GM18507 (cell line): Measurements from ENCODE around the gene TMEM9.

Experiments
- DNase-seq: peaks from one replicate; pipeline ENCODE4 v3.0.0; 2011; ENCODE audit warnings: low read depth; ENCODE audit not compliant: insufficient read length; ENCODE audit errors: extremely low spot score
- FAIRE-seq: peaks from 2 replicates; lab custom pipeline; 2011; peaks lifted over from hg19 to GRCh38; lab: Jason Lieb, UNC

The TMEM9 gene

DNA sequence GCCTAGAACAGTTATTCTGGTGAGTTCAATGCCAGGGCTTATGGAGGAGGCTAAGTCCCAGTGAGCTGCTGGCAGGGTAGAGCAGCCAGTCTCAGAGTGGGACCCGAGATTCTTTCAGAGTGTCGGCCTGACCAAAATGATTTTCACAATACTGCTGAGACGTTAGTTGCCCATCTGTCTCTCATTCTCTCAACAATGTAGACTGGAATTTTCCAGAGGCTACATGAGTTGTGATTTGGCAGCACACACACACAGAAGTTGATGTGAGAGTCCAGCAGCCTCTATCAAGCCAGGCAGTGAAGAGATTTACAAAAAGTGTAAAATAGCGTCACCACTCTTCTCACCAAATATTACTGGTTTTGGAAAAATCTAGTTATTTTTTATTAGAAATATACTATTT is 63.7 kb downstream of the TMEM9 start:
- no peak for DNase-seq
- no peak for FAIRE-seq

DNA sequence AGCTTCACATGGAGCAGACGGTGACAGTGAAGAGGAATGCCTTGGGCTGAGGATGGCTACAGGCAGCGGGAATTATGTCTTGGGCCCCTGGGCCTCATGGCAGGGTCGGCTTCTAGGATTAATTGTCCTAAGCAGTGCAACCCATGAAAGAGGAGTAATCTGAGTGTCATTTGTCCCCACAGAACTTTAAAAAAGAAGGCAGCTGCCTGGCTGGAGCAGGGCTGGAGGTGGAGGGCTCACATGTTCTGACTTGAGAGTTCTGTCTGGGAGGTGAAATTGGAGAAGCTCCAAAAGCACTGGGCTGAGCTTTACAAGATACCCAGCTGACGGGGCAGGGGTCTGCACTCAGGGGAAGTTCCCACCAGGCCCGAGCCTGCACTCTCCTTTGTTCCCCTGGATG is 64.7 kb downstream of the TMEM9 start:
- DNase-seq, result no peak

DNA sequence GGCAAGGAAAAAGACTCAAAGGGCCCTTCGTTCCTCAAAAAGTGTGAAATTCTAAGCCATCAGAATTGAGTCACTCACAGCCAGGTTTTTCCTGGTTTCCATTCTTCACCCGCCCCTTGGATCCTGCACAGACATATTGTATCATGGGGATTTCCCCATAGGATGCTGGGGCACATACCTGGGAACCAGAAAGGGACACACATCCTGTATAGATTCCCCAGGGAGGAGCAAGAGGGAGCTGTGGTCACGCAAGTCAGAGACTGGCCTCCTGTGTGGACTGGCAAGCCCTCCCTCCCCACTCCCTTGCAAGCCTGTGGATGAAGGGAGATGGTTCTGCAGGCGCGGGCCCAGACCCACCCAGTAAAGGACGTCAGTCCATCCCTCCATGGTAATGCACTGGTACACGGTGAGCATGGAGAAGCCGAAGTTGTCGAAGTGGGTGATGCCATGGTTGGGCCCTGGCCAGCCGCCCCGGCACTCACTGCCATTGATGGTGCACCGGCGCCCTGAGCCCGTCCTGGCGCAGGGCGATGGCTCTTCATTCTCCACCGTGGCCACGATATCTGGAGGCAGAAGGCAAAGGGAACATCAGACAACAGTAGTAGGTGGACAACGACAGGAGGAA is 65.3 kb downstream of the TMEM9 start:
- DNase-seq (no peak), FAIRE-seq (no peak)

More for the DNA sequence above, 64.7 kb downstream of the TMEM9 start:
- FAIRE-seq, result no peak

DNA sequence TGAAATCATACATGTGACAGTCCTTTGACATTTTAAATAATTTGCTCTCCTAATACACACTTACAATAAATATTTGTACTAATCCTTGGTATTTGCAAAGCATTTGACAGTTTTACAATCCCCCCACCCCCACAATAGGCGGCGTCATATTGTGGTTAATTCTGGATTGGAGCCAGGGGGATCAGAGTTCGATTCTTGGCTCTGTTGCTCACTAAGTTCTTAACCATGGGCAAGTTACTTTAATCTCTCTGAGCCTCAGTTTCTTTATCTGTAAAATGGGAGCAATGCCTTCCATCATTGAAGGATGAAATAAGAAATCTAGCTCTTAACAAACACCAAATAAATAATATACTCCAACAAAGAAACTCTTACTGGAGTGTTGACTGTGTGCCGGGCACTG is 65.9 kb downstream of the TMEM9 start:
- no peak for FAIRE-seq
- DNase-seq, result no peak

DNA sequence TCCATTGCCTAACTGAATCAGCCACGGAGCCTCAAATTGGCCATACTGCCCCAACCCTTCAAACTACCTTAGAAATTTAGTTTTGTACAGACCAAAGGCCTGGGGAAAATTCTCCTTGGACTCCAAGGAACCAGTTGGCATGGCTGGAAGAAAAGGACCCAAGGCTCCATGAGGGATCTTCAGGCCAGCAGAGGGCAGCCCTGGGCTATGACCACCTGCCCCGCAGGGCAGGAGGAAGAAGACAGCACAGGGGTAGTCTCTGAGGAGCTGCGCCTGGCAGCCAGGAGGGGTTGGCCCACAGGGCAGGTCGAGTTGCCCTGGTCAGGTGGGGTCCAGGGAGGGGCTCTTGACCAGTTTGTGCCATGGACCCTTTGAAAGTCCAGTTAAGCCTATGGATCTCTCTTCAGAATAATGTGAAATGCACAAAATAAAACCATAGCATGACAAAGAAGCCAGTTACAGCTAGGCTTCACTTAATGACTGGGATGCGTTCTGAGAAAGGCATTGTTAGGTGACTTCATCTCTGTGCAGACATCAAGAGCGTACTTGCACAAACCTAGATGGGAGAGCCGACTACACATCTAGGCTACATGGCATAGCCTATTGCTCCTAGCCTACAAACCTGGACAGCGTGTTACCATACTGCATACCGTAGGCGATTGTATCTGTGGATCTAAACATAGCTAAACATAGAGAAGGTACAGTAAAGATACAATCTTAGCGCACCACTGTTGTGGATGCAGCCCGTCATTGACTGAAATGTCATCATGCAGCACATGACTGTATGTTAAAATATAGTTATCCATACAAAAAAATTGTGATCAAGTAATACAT is 68.2 kb downstream of the TMEM9 start:
- DNase-seq (peak; percentile 26), FAIRE-seq (no peak)
